OCI-LY7 (cell line): Measurements from ENCODE around the gene SMG1.
"Not testable (repeated sequence)": the region's sequence is repeated elsewhere in the genome, so short reads cannot be mapped to it uniquely, and the experiment has no call there.

Experiments
- CTCF ChIP-seq: fragments of 200-600 bp; sonication (generic); conservative IDR thresholded peaks from 2 replicates; pipeline ENCODE4 v1.5.1; 2014; ENCODE audit warnings: mild to moderate bottlenecking, antibody characterized with exemption, low read length, moderate library complexity, mixed read lengths
- EZH2phosphoT487 ChIP-seq: fragments of 200-600 bp; sonication (generic); IDR thresholded peaks from 2 replicates; pipeline ENCODE4 v1.6.1; 2018; ENCODE audit warnings: low read depth, borderline replicate concordance, mild to moderate bottlenecking, mixed run types, antibody characterized with exemption, low read length, moderate library complexity, mixed read lengths

DNA sequence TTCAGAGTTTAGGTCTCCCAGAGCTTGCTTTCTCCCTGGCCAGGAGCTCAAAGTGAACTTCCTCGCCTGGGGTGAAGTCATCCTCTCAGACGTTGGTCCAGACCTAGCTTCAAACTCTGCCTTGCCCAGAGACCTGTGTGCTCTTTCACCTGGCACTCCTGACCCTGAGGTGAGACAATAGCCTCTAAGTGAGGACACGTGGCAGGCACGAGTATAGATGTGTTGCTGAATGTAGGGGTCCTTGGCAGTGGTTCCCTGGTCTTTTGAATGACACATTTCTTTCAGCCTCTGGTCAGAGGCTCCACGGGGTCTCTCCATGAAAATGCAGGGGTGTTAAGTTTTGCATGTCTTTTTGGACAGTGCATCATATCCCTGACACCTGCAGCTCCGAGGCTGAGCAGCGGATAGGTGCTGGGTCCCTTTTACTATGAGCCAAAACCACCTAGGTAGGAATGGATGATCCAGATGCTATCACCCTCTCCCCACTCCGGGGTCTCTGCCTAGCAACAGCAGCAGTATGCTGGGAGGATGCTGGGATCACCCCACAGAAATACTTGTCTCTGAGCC lies 145.7 kb downstream of the SMG1 start:
- TF ChIP-seq CTCF, EZH2phosphoT487: not testable (repeated sequence)
